ENCODE results near the gene CA10. TPM values are rescaled to one million over a fixed set of nuclear protein-coding genes. Genes with fewer than 3 reads are reported as not detected.

The CA10 gene
- total RNA-seq, 1 donor from 2014 or later, result 2.2 TPM

GRCh38 chr17:51763058-51763457, 395.5 kb downstream of the CA10 start:
- H3K36me3 Mint-ChIP-seq, result no peaks in the 10 kb centered on the region
- H3K4me1 Mint-ChIP-seq (ENCODE audit: unreplicated experiment), result peaks cover 7% of the 10 kb centered on the region
- no peak for TF ChIP-seq CTCF (conservative IDR thresholded peaks at IDR 0.05)
- peaks cover 29% of the 10 kb centered on the region for H3K27me3 Mint-ChIP-seq
- no peak overlapping the region for H3K27ac Mint-ChIP-seq
- no peaks in the 10 kb centered on the region for H3K9me3 Mint-ChIP-seq
- no peak overlapping the region for H3K4me3 Mint-ChIP-seq
- DNase-seq (ENCODE audit: extremely low spot score, unreplicated experiment), result no peak

- DNase-seq (ENCODE audit: extremely low spot score, unreplicated experiment), result no peak
- H3K4me1 Mint-ChIP-seq (ENCODE audit: unreplicated experiment), result peaks cover 7% of the 10 kb centered on the region
- no peak overlapping the region for H3K4me3 Mint-ChIP-seq
- H3K27ac Mint-ChIP-seq, result no peak overlapping the region
- peaks cover 32% of the 10 kb centered on the region for H3K27me3 Mint-ChIP-seq
- no peak for TF ChIP-seq CTCF (conservative IDR thresholded peaks at IDR 0.05)
- H3K36me3 Mint-ChIP-seq, result no peaks in the 10 kb centered on the region
- H3K9me3 Mint-ChIP-seq, result no peaks in the 10 kb centered on the region
These were observed 397.4 kb downstream of the CA10 start for GRCh38 chr17:51761105-51761504.

GRCh38 chr17:51759260-51759659, 399.3 kb downstream of the CA10 start:
- DNase-seq (ENCODE audit: extremely low spot score, unreplicated experiment), result no peak
- no peak for TF ChIP-seq CTCF (conservative IDR thresholded peaks at IDR 0.05)
- peaks cover 28% of the 10 kb centered on the region for H3K27me3 Mint-ChIP-seq
- peaks cover 2% of the 10 kb centered on the region for H3K4me1 Mint-ChIP-seq (ENCODE audit: unreplicated experiment)
- H3K9me3 Mint-ChIP-seq, result no peaks in the 10 kb centered on the region
- H3K36me3 Mint-ChIP-seq, result no peaks in the 10 kb centered on the region
- H3K27ac Mint-ChIP-seq, result no peak overlapping the region
- no peak overlapping the region for H3K4me3 Mint-ChIP-seq

- Mint-ChIP-seq H3K9me3 (peaks cover 9% of the 10 kb centered on the region), H3K4me1 (ENCODE audit: unreplicated experiment) (peaks cover 4% of the 10 kb centered on the region), H3K27me3 (no peaks in the 10 kb centered on the region), H3K36me3 (no peaks in the 10 kb centered on the region), H3K4me3 (no peak overlapping the region), H3K27ac (no peak overlapping the region)
- DNase-seq (ENCODE audit: extremely low spot score, unreplicated experiment), result no peak
- no peak for TF ChIP-seq CTCF (conservative IDR thresholded peaks at IDR 0.05)
These were observed 407.4 kb downstream of the CA10 start for GRCh38 chr17:51751072-51751471.

GRCh38 chr17:51748749-51749604, 409.5 kb downstream of the CA10 start:
- H3K36me3 Mint-ChIP-seq, result no peaks in the 10 kb centered on the region
- no peak for DNase-seq (ENCODE audit: extremely low spot score, unreplicated experiment)
- no peak overlapping the region for H3K4me3 Mint-ChIP-seq
- no peak for TF ChIP-seq CTCF (conservative IDR thresholded peaks at IDR 0.05)
- no peaks in the 10 kb centered on the region for H3K27me3 Mint-ChIP-seq
- H3K4me1 Mint-ChIP-seq (ENCODE audit: unreplicated experiment), result peaks cover 15% of the 10 kb centered on the region
- peak overlapping the region; percentile 91 for H3K27ac Mint-ChIP-seq
- H3K9me3 Mint-ChIP-seq, result peaks cover 9% of the 10 kb centered on the region

Data from type B pancreatic cell (in vitro differentiated cells).